ENCODE measurements around the gene ZNF846.

DNA sequence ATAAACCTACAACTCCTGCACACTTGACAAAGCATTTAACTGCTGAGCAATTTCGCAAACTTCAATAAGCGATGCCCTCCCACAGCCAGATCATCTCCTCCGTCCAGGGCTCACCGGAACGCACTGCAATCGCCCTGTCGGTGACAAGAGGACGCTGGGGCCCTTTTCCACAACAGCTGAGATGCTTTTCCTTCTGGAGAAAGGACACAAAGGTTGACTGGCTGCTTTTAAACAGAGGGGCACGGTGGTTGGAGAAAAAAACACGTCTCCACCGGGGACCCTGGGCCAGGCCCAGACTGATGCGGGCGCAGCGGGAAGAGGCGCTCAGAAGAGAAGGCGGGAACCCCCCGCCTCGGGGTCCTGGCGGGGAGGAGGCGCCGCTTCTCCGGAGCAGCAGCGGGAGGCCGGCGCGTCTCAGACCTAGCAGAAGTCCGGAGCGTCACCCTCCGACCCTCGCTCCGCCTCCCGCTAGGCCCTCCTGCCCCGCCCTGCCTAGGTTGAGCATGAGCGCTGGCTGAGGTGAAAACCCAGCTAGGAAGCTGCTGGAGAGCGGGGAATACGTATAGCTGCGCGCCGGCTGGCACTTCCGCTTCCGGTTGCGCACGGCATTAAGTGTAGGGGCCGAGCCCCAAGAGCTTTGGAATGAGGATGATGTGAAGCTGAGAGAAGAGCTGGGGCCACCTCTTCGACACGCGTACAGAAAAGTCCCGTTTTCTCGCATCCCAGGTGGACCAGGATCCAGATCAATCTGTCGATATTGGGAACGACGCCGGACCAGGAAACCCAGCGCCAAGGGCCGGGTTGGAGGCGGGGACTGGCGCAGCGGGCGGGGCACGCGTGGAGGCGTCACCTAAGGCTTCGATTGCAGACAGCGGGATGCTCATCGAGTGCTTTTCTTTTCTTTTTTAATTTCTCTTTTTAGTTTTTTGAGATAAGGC, at the start of gene ZNF846:
- TF ChIP-seq BHLHE40 (IDR thresholded peaks at IDR 0.05; ENCODE audit: borderline replicate concordance in 1 of 2, low read depth in 2 of 2, low read length in 1 of 2) (peak; percentile 29 to 42; a peak in 2 of 4 replicates), MYC (IDR thresholded peaks at IDR 0.05; ENCODE audit: insufficient read depth, insufficient read length, insufficient replicate concordance, low read length, severe bottlenecking) (no peak), EP300 (IDR thresholded peaks at IDR 0.05; ENCODE audit: borderline replicate concordance in 1 of 2, control insufficient read depth in 1 of 2, low read depth in 2 of 2, low read length in 2 of 2) (0 out of 4 replicates have a peak, but pooled peaks of 1 of the 2 experiments have one; percentile 12), CTCF (IDR thresholded peaks at IDR 0.05 in 2 of 3, conservative IDR thresholded peaks at IDR 0.05 in 1 of 3; ENCODE audit: control insufficient read depth in 2 of 3, extremely low read depth in 1 of 3, insufficient read depth in 1 of 3, low read depth in 3 of 3, low read length in 3 of 3) (no peak), RBBP5 (conservative IDR thresholded peaks at IDR 0.05) (no peak), POLR2A (IDR thresholded peaks at IDR 0.05; ENCODE audit: low read depth, low read length) (peak; percentile 86), SMC3 (IDR thresholded peaks at IDR 0.05; ENCODE audit: borderline replicate concordance, low read length) (no peak), LARP7 (IDR thresholded peaks at IDR 0.05) (peak; percentile 70; the same call in 1 of the 2 replicates), CHD2 (IDR thresholded peaks at IDR 0.05; ENCODE audit: borderline replicate concordance, low read depth, low read length) (no peak), ZNF274 (IDR thresholded peaks at IDR 0.05; ENCODE audit: insufficient read depth, insufficient read length) (no peak)
- TF ChIP-seq, protein P1, sequence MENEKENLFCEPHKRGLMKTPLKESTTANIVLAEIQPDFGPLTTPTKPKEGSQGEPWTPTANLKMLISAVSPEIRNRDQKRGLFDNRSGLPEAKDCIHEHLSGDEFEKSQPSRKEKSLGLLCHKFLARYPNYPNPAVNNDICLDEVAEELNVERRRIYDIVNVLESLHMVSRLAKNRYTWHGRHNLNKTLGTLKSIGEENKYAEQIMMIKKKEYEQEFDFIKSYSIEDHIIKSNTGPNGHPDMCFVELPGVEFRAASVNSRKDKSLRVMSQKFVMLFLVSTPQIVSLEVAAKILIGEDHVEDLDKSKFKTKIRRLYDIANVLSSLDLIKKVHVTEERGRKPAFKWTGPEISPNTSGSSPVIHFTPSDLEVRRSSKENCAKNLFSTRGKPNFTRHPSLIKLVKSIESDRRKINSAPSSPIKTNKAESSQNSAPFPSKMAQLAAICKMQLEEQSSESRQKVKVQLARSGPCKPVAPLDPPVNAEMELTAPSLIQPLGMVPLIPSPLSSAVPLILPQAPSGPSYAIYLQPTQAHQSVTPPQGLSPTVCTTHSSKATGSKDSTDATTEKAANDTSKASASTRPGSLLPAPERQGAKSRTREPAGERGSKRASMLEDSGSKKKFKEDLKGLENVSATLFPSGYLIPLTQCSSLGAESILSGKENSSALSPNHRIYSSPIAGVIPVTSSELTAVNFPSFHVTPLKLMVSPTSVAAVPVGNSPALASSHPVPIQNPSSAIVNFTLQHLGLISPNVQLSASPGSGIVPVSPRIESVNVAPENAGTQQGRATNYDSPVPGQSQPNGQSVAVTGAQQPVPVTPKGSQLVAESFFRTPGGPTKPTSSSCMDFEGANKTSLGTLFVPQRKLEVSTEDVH (IDR thresholded peaks at IDR 0.05; ENCODE audit: low read depth, partially characterized antibody), result peak; percentile 78
- TF ChIP-seq, protein P2, sequence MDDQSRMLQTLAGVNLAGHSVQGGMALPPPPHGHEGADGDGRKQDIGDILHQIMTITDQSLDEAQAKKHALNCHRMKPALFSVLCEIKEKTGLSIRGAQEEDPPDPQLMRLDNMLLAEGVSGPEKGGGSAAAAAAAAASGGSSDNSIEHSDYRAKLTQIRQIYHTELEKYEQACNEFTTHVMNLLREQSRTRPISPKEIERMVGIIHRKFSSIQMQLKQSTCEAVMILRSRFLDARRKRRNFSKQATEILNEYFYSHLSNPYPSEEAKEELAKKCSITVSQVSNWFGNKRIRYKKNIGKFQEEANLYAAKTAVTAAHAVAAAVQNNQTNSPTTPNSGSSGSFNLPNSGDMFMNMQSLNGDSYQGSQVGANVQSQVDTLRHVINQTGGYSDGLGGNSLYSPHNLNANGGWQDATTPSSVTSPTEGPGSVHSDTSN (IDR thresholded peaks at IDR 0.05; ENCODE audit: insufficient replicate concordance, low read depth, low read length), result no peak

Measured in GM12878 (cell line).